ENCODE data around the gene OPCML.

DNA sequence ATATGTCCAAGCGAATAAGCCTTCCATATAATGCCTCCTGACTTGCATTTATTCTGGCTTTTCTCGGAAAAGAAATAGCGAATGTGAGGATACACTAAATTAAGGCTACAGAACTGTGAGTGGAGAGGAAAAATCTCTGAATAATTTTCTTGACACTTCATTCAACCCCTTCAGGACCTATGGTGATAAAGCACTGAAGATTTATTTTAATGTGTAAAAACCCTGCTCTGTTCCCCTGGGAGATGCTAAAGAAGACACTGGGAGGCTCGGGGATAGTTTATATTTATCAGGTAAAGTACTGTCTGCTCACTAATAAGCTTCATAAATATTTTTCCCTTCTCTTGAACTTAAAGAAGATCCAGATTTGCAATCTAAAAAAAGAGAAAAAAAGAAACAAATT, 895.8 kb downstream of the OPCML start:
- TF ChIP-seq GABPA (IDR thresholded peaks at IDR 0.05 in 1 of 2, conservative IDR thresholded peaks at IDR 0.05 in 1 of 2): no peak
- TF ChIP-seq SP1 (IDR thresholded peaks at IDR 0.05): no peak
- TF ChIP-seq, protein P1, sequence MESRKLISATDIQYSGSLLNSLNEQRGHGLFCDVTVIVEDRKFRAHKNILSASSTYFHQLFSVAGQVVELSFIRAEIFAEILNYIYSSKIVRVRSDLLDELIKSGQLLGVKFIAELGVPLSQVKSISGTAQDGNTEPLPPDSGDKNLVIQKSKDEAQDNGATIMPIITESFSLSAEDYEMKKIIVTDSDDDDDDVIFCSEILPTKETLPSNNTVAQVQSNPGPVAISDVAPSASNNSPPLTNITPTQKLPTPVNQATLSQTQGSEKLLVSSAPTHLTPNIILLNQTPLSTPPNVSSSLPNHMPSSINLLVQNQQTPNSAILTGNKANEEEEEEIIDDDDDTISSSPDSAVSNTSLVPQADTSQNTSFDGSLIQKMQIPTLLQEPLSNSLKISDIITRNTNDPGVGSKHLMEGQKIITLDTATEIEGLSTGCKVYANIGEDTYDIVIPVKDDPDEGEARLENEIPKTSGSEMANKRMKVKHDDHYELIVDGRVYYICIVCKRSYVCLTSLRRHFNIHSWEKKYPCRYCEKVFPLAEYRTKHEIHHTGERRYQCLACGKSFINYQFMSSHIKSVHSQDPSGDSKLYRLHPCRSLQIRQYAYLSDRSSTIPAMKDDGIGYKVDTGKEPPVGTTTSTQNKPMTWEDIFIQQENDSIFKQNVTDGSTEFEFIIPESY (IDR thresholded peaks at IDR 0.05): no peak
- TF ChIP-seq, protein P2, sequence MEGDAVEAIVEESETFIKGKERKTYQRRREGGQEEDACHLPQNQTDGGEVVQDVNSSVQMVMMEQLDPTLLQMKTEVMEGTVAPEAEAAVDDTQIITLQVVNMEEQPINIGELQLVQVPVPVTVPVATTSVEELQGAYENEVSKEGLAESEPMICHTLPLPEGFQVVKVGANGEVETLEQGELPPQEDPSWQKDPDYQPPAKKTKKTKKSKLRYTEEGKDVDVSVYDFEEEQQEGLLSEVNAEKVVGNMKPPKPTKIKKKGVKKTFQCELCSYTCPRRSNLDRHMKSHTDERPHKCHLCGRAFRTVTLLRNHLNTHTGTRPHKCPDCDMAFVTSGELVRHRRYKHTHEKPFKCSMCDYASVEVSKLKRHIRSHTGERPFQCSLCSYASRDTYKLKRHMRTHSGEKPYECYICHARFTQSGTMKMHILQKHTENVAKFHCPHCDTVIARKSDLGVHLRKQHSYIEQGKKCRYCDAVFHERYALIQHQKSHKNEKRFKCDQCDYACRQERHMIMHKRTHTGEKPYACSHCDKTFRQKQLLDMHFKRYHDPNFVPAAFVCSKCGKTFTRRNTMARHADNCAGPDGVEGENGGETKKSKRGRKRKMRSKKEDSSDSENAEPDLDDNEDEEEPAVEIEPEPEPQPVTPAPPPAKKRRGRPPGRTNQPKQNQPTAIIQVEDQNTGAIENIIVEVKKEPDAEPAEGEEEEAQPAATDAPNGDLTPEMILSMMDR (IDR thresholded peaks at IDR 0.05; ENCODE audit: low read depth, low read length, missing input control): no peak
- TF ChIP-seq, protein P3, sequence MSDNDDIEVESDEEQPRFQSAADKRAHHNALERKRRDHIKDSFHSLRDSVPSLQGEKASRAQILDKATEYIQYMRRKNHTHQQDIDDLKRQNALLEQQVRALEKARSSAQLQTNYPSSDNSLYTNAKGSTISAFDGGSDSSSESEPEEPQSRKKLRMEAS (IDR thresholded peaks at IDR 0.05): no peak
- no peak for TF ChIP-seq YY1 (IDR thresholded peaks at IDR 0.05)
- no peak for TF ChIP-seq FOXA1 (IDR thresholded peaks at IDR 0.05)
- no peak for TF ChIP-seq TAF1 (conservative IDR thresholded peaks at IDR 0.05)
- no peak for TF ChIP-seq HNF4G (IDR thresholded peaks at IDR 0.05)
- TF ChIP-seq, protein P4, sequence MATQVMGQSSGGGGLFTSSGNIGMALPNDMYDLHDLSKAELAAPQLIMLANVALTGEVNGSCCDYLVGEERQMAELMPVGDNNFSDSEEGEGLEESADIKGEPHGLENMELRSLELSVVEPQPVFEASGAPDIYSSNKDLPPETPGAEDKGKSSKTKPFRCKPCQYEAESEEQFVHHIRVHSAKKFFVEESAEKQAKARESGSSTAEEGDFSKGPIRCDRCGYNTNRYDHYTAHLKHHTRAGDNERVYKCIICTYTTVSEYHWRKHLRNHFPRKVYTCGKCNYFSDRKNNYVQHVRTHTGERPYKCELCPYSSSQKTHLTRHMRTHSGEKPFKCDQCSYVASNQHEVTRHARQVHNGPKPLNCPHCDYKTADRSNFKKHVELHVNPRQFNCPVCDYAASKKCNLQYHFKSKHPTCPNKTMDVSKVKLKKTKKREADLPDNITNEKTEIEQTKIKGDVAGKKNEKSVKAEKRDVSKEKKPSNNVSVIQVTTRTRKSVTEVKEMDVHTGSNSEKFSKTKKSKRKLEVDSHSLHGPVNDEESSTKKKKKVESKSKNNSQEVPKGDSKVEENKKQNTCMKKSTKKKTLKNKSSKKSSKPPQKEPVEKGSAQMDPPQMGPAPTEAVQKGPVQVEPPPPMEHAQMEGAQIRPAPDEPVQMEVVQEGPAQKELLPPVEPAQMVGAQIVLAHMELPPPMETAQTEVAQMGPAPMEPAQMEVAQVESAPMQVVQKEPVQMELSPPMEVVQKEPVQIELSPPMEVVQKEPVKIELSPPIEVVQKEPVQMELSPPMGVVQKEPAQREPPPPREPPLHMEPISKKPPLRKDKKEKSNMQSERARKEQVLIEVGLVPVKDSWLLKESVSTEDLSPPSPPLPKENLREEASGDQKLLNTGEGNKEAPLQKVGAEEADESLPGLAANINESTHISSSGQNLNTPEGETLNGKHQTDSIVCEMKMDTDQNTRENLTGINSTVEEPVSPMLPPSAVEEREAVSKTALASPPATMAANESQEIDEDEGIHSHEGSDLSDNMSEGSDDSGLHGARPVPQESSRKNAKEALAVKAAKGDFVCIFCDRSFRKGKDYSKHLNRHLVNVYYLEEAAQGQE (IDR thresholded peaks at IDR 0.05): no peak
- no peak for TF ChIP-seq JUND (IDR thresholded peaks at IDR 0.05)
- TF ChIP-seq EGR1 (IDR thresholded peaks at IDR 0.05; ENCODE audit: low read depth in 2 of 2): no peak
- no peak for TF ChIP-seq RAD21 (IDR thresholded peaks at IDR 0.05)
- TF ChIP-seq, protein P5, sequence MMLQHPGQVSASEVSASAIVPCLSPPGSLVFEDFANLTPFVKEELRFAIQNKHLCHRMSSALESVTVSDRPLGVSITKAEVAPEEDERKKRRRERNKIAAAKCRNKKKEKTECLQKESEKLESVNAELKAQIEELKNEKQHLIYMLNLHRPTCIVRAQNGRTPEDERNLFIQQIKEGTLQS (IDR thresholded peaks at IDR 0.05): no peak
